ENCODE results near the gene DPEP1. TPM values are rescaled to one million over a fixed set of nuclear protein-coding genes. Genes with fewer than 3 reads are reported as not detected.
"Not testable (repeated sequence)": the region's sequence is repeated elsewhere in the genome, so short reads cannot be mapped to it uniquely, and the experiment has no call there.

DPEP1 gene
- total RNA-seq, 4 donors from 2014 or later: 1.1 TPM; not detected in 3

DNA sequence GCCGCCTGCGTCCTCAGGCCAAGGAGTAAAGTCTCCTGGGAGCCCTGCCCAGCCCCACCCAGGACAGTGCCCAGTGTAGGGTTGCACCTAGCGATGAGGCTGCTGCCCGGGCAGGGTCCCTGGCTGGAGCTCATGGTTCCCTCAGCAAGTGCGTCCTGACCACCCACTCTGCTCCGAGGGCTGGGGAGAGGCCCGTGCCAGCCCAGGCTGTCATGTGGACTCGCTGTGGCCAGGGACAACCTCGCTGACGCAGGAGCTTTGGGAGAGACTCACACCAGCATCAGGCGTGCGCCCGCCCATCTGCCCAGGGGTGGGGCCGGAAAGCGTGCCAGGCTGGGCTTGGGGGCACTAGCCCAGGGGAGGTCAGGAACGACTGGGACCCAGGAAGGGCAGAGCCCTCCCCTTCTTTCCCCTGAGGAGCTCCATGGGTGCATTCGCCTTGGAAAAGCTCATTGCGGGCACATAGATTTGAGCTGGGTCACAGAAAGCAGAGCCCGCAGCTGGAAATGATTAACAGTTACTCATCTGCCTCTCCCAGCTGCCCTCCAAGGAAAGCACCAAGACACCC lies 19.7 kb downstream of the DPEP1 start:
- no peak for DNase-seq (ENCODE audit: low spot score)
- no peak for ATAC-seq (ENCODE audit: low FRiP score)
- TF ChIP-seq, protein P1, sequence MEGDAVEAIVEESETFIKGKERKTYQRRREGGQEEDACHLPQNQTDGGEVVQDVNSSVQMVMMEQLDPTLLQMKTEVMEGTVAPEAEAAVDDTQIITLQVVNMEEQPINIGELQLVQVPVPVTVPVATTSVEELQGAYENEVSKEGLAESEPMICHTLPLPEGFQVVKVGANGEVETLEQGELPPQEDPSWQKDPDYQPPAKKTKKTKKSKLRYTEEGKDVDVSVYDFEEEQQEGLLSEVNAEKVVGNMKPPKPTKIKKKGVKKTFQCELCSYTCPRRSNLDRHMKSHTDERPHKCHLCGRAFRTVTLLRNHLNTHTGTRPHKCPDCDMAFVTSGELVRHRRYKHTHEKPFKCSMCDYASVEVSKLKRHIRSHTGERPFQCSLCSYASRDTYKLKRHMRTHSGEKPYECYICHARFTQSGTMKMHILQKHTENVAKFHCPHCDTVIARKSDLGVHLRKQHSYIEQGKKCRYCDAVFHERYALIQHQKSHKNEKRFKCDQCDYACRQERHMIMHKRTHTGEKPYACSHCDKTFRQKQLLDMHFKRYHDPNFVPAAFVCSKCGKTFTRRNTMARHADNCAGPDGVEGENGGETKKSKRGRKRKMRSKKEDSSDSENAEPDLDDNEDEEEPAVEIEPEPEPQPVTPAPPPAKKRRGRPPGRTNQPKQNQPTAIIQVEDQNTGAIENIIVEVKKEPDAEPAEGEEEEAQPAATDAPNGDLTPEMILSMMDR (IDR thresholded peaks at IDR 0.05): no peak

DNA sequence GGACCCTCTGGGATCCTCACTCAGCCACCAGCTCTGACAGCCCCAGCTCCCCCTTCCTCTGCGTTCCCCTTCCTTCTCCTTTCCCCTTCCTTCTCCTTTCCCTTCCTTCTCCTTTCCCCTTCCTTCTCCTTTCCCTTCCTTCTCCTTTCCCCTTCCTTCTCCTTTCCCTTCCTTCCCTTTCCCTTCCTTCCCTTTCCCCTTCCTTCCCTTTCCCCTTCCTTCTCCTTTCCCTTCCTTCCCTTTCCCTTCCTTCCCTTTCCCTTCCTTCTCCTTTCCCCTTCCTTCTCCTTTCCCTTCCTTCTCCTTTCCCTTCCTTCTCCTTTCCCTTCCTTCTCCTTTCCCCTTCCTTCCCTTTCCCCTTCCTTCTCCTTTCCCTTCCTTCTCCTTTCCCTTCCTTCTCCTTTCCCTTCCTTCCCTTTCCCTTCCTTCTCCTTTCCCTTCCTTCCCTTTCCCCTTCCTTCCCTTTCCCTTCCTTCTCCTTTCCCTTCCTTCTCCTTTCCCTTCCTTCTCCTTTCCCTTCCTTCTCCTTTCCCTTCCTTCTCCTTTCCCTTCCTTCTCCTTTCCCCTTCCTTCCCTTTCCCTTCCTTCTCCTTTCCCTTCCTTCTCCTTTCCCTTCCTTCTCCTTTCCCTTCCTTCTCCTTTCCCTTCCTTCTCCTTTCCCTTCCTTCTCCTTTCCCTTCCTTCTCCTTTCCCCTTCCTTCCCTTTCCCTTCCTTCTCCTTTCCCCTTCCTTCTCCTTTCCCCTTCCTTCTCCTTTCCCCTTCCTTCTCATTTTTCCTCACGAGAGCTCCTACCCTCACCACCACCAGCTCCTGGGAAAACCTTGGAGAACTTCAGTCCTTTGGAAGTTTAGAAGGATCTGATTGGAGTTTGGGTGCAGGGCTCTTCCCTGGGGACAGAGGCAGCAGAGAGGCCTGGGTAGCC lies 21.3 kb downstream of the DPEP1 start:
- not testable (repeated sequence) for DNase-seq (ENCODE audit: low spot score); ATAC-seq (ENCODE audit: low FRiP score)

DNA sequence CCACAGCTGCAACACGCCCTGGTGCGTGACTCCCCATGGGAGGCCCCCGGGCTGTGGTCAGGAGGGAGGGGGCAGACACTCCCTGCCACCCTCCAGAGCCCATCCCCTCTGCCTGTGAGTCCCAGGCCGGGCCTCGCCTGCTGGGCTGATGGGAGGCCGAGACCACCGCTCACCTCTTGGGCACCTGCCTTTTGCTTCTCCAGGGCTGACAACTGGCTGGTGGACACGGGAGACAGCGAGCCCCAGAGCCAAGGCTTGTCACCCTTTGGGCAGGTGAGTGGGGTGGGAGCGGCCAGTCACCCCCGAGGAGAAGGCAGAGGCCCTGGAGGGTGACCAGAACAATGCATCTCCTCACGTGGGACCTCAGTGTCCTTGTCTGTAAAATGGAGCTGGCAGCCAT lies 23.2 kb downstream of the DPEP1 start:
- ATAC-seq (ENCODE audit: low FRiP score) (no peak), DNase-seq (ENCODE audit: low spot score) (no peak)
- TF ChIP-seq, protein P1 (IDR thresholded peaks at IDR 0.05): no peak

DNA sequence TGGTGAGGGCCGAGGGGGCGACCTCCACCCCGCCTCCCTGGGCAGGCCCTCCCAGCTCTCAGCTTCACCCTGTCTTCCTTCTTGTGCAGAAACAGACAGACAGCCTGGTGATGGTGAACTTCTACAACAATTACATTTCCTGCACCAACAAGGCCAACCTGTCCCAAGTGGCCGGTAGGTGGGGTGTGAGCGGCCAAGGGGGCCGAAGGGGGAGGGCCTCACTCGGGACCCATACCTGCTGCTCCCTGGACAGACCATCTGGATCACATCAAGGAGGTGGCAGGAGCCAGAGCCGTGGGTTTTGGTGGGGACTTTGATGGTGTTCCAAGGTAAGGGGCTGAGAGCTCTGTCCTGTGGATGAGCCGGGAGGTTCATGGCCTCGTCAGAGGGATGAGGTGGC lies 23.9 kb downstream of the DPEP1 start:
- DNase-seq (ENCODE audit: low spot score): no peak
- ATAC-seq (ENCODE audit: low FRiP score): no peak
- TF ChIP-seq, protein P1 (IDR thresholded peaks at IDR 0.05): no peak

DNA sequence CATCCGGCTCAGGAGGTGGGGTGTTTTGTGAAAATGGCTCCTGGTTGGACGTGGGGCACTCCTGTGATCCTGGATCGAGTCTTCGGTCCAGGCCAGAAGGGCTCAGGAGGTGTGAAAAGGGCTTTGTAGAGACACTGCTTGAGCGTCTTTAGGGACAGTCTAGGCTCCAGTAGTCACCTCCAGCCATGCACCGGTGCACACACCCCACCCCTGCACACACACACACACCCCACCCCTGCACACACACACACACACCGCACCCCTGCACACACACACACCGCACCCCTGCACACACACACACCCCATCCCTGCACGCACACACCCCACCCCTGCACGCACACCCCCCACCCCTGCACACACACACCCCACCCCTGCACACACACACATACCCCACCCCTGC lies 25.0 kb downstream of the DPEP1 start:
- ATAC-seq (ENCODE audit: low FRiP score): no peak
- TF ChIP-seq, protein P1 (IDR thresholded peaks at IDR 0.05): no peak
- no peak for DNase-seq (ENCODE audit: low spot score)

DNA sequence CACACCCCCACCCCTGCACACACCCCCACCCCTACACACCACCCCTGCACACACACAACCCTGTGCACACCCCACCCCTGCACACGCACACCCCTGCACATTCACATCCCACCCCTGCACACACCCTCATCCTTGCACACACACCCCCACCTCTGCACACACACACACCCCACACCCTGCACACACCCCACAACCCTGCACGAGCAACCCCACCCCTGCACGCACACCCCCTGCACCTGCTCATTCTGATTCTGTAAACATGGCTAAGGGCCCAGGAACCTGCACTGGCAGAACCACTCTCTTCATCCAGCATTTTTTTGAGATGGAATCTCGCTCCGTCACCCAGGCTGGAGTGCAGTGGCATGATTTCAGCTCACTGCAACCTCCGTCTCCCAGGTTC lies 25.9 kb downstream of the DPEP1 start:
- DNase-seq (ENCODE audit: low spot score) (no peak), ATAC-seq (ENCODE audit: low FRiP score) (no peak)
- TF ChIP-seq, protein P1 (IDR thresholded peaks at IDR 0.05): no peak

DNA sequence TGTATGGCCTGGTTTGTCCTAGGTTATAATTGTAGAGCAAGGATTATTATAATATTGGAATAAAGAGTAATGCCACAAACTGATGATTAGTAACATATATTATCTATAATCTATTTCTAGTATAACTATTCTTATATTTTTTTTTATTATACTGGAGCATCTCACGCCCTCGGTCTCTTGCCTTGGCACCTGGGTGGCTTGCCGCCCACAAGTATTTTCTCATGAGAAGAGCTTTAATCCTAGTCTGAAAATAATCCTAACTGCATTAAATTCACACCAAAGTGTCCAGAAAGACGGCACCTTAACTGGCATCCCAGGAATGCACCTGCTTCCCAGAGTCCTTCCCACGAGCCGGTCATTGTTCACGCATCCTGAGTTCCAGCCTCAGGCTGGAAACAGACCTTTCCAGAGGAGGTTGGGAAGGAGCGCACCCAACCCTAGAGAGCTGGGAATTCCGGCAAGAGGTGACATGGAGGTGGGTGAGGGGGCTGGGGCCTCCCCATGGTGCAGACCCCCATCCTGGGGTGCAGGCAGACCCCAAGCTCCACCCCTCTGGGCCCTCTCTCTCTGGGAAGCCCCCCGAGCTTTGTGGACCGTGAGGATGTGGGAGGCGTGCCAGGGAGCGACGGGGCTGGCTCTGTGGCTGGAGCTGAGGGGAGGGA lies 28.1 kb downstream of the DPEP1 start:
- ATAC-seq (ENCODE audit: low FRiP score) (no peak), DNase-seq (ENCODE audit: low spot score) (no peak)
- TF ChIP-seq, protein P1 (IDR thresholded peaks at IDR 0.05): no peak
